ENCODE results near the gene RRAGD.

- no peak for TF ChIP-seq POLR2AphosphoS5 (IDR thresholded peaks at IDR 0.05)
- TF ChIP-seq CTCF (IDR thresholded peaks at IDR 0.05): no peak
- TF ChIP-seq POLR2A (IDR thresholded peaks at IDR 0.05): no peak
These were observed 24.2 kb upstream of the RRAGD start for GRCh38 chr6:89436226-89436625.
